Keratinocyte (primary cell): Measurements from ENCODE around the gene VN1R5. TPM values are rescaled to one million over a fixed set of nuclear protein-coding genes. Genes with fewer than 3 reads are reported as not detected.

Experiments
- DNase-seq: peaks from one replicate; pipeline ENCODE4 v3.0.0-alpha.2; 2011; ENCODE audit warnings: low read depth, missing footprints, low spot score
- FAIRE-seq: peaks from 2 replicates; lab custom pipeline; 2011; peaks lifted over from hg19 to GRCh38; lab: Jason Lieb, UNC
- H2AFZ ChIP-seq: 2 replicates; pipeline ENCODE4 v1.6.0; 2012; ENCODE audit warnings: low read length, control low read depth, inconsistent platforms; ENCODE audit not compliant: control insufficient read depth
- H3K27ac ChIP-seq: 2 replicates; pipeline ENCODE4 v1.5.1; 2011; ENCODE audit warnings: low read length; ENCODE audit not compliant: control insufficient read depth, insufficient read depth
- H3K27me3 ChIP-seq: 3 replicates; pipeline ENCODE4 v1.6.0; 2011; ENCODE audit warnings: low read length; ENCODE audit not compliant: control insufficient read depth, insufficient read depth; ENCODE audit errors: extremely low read depth
- H3K36me3 ChIP-seq, 2 experiments: 2 replicates in 1 of 2; 3 replicates in 1 of 2; pipeline ENCODE4 v1.5.1; 2011; ENCODE audit warnings: low read length in 2 of 2, mild to moderate bottlenecking in 1 of 2; ENCODE audit not compliant: control insufficient read depth in 2 of 2, insufficient read depth in 2 of 2; ENCODE audit errors: extremely low read depth in 1 of 2
- H3K4me1 ChIP-seq: 3 replicates; pipeline ENCODE4 v1.5.1; 2011; ENCODE audit warnings: low read length; ENCODE audit not compliant: control insufficient read depth, insufficient read depth; ENCODE audit errors: extremely low read depth
- H3K4me2 ChIP-seq: 3 replicates; pipeline ENCODE4 v1.6.0; 2011; ENCODE audit warnings: low read depth, low read length; ENCODE audit not compliant: control insufficient read depth, insufficient read depth; ENCODE audit errors: extremely low read depth
- H3K4me3 ChIP-seq, 3 experiments: fragments of 200-600 bp in 1 of 3; sonication (generic) in 1 of 3; 2 replicates in 2 of 3; 3 replicates in 1 of 3; pipeline ENCODE4 v1.5.1; 2011 to 2016; ENCODE audit warnings: low read length in 3 of 3, mild to moderate bottlenecking in 3 of 3, control low read depth in 2 of 3, inconsistent platforms in 1 of 3, low read depth in 1 of 3, mixed read lengths in 1 of 3, mixed run types in 1 of 3, moderate library complexity in 1 of 3; ENCODE audit not compliant: control insufficient read depth in 2 of 3, insufficient read depth in 2 of 3; ENCODE audit errors: extremely low read depth in 1 of 3
- H3K79me2 ChIP-seq: 2 replicates; pipeline ENCODE4 v1.6.0; 2012; ENCODE audit warnings: low read length; ENCODE audit not compliant: control insufficient read depth, insufficient read depth
- H3K9ac ChIP-seq: 3 replicates; pipeline ENCODE4 v1.6.0; 2011; ENCODE audit warnings: low read length; ENCODE audit not compliant: control insufficient read depth, insufficient read depth; ENCODE audit errors: extremely low read depth
- H3K9me1 ChIP-seq: 3 replicates; pipeline ENCODE4 v1.6.0; 2011; ENCODE audit warnings: low read length; ENCODE audit not compliant: control insufficient read depth, insufficient read depth; ENCODE audit errors: extremely low read depth
- H3K9me3 ChIP-seq: 2 replicates; pipeline ENCODE4 v1.5.1; 2012; ENCODE audit warnings: low read depth, low read length; ENCODE audit not compliant: control insufficient read depth
- H4K20me1 ChIP-seq: 3 replicates; pipeline ENCODE4 v1.6.0; 2011; ENCODE audit warnings: low read length; ENCODE audit not compliant: control insufficient read depth, insufficient read depth; ENCODE audit errors: extremely low read depth
- CTCF ChIP-seq, 3 experiments: IDR thresholded peaks in 1 of 3; conservative IDR thresholded peaks in 1 of 3; optimal IDR thresholded peaks in 1 of 3; 2 replicates in 2 of 3; 3 replicates in 1 of 3; pipeline versions ENCODE3 to v1.5.1; 2011; ENCODE audit warnings: low read length in 3 of 3, mild to moderate bottlenecking in 3 of 3, moderate library complexity in 2 of 3, control low read depth in 1 of 3, inconsistent platforms in 1 of 3; ENCODE audit not compliant: insufficient read depth in 2 of 3; ENCODE audit errors: extremely low read depth in 1 of 3
- EZH2 ChIP-seq: IDR thresholded peaks from one replicate; pipeline ENCODE4 v1.6.1; 2012; ENCODE audit warnings: inconsistent platforms, mild to moderate bottlenecking, low read length, moderate library complexity
- dilution Hi-C: fragments of 300-500 bp; cut with MboI; formaldehyde crosslinking; loops from one replicate; pipeline ENCODE4 v1.7.0; 2020; ENCODE audit warnings: low sequenced_read_pairs; ENCODE audit not compliant: extremely low pct_ligation_motif_present
- polyA plus RNA-seq, 5 experiments: library from polyadenylated mRNA; depleted of rRNA in 3 of 5; stranded (reverse) in 3 of 5; stranded (forward) in 1 of 5; unstranded in 1 of 5; fragments of >200 nt; gene quantifications; 1 replicate in 1 of 5; 2 replicates in 3 of 5; 3 replicates in 1 of 5; pipeline versions ENCODE4 v1.2.1 to v1.2.3, GENCODE V29; 2011 to 2012; ENCODE audit warnings: missing spikeins in 2 of 5, low read depth in 1 of 5, low replicate concordance in 1 of 5
- small RNA-seq, 3 experiments: library from RNA; depleted of rRNA; stranded (forward); fragments of <200 nt; gene quantifications; one replicate each; pipeline ENCODE3, GENCODE V24; 2012; ENCODE audit warnings: low read depth in 3 of 3, low replicate concordance in 1 of 3; ENCODE audit not compliant: insufficient read length in 3 of 3

The VN1R5 gene
- polyA plus RNA-seq, 1 donor (not counting 4 experiments of a cell fraction or from before 2014, with no cell fraction given): not detected

DNA sequence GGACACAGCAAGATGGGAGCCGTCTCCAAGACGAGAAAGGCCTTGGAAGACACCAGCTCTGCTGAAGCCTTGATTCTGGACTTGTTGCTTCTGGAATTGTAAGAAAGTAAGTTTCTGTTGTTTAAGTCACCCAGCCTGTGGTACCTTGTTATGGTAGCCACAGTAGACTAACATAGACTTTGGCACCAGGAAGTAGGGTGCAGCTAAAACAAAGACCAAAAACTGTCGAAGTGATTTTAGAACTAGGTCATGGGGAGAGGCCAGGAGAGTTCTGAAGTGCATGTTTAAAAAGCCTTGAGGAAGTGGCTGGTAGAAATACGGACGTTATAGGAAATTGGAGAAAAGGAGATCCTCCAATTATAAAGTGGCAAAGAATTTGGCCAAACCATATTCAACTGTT is 47.3 kb downstream of the VN1R5 start:
- H3K9ac ChIP-seq: no peak overlapping the region
- H4K20me1 ChIP-seq: no peaks in the 10 kb centered on the region
- DNase-seq: no peak
- no peak for TF ChIP-seq EZH2
- no peak overlapping the region for H3K27ac ChIP-seq
- H3K9me3 ChIP-seq: no peaks in the 10 kb centered on the region
- no peak overlapping the region for H2AFZ ChIP-seq
- no peak overlapping the region for H3K4me3 ChIP-seq
- FAIRE-seq: no peak
- no peaks in the 10 kb centered on the region for H3K4me1 ChIP-seq
- no peaks in the 10 kb centered on the region for H3K9me1 ChIP-seq
- peaks cover 9% of the 10 kb centered on the region in 2 experiments for H3K36me3 ChIP-seq
- H3K27me3 ChIP-seq: no peaks in the 10 kb centered on the region
- H3K4me2 ChIP-seq: no peak overlapping the region
- no peaks in the 10 kb centered on the region for H3K79me2 ChIP-seq
- dilution Hi-C loops: no loop called here

DNA sequence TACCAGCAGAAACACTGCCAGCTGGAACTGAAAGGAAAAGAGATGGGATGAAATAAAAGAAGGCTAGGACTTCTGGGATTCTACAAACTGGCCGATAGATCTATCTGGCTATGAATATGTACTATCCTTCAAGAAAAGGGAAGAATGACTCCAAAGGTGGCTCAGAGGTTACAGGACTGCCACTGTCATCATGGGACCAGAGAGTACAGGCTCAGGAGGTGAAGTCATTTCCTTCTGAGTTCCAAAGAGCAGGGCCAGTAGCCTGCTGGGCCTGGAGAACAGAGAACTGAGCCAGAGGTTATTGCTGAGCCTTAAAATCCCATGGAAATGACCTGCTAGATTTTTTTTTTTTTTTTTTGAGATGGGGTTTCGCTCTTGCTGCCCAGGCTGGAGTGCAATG is 48.2 kb downstream of the VN1R5 start:
- no peak for FAIRE-seq
- Histone ChIP-seq H3K9ac (no peak overlapping the region), H3K36me3 (peaks cover 14% of the 10 kb centered on the region in 2 experiments), H3K79me2 (no peaks in the 10 kb centered on the region), H3K4me1 (no peaks in the 10 kb centered on the region), H3K27ac (no peak overlapping the region), H3K4me3 (no peak overlapping the region), H2AFZ (no peak overlapping the region), H3K9me1 (no peaks in the 10 kb centered on the region), H3K27me3 (no peaks in the 10 kb centered on the region), H3K4me2 (no peak overlapping the region), H4K20me1 (no peaks in the 10 kb centered on the region), H3K9me3 (no peaks in the 10 kb centered on the region)
- dilution Hi-C loops: no loop called here
- TF ChIP-seq CTCF (optimal IDR thresholded peaks at IDR 0.05 in 1 of 3, IDR thresholded peaks at IDR 0.05 in 1 of 3, conservative IDR thresholded peaks at IDR 0.05 in 1 of 3; ENCODE audit: extremely low read depth in 1 of 3, insufficient read depth in 2 of 3, low read length in 3 of 3) (no peak), EZH2 (no peak)
- no peak for DNase-seq

Small RNA genes lying within 50 kb of the gene (small RNA-seq; reads per million reads assigned to genes)
- 0 reads per million in 3 experiments for gene RF00019

Other genes starting within 250 kb of the VN1R5 start
- 0.30 to 0.89 TPM (median 0.74 TPM) in 3 replicates for gene ZNF695, start 248.0 kb upstream of the VN1R5 start, polyA plus RNA-seq
- gene ZNF670, start 177.3 kb upstream of the VN1R5 start, polyA plus RNA-seq: 1.9 to 3.6 TPM (median 2.3 TPM) in 3 replicates
- 3.8 to 4.5 TPM (median 4.5 TPM) in 3 replicates for gene ZNF669, start 151.7 kb upstream of the VN1R5 start, polyA plus RNA-seq
- 2.9 to 4.1 TPM (median 2.9 TPM) in 3 replicates for gene ZNF124, start 84.1 kb upstream of the VN1R5 start, polyA plus RNA-seq
- 8.2 to 9.0 TPM (median 8.9 TPM) in 3 replicates for gene ZNF496, start 75.8 kb downstream of the VN1R5 start, polyA plus RNA-seq
- gene NLRP3, start 160.1 kb downstream of the VN1R5 start, polyA plus RNA-seq: 0.03 to 0.12 TPM (median 0.07 TPM) in 3 replicates
- gene OR2B11, start 202.0 kb downstream of the VN1R5 start, polyA plus RNA-seq: not detected in 3 replicates